K562 (cell line): ENCODE results near the gene RGS5. TPM values are rescaled to one million over a fixed set of nuclear protein-coding genes. Genes with fewer than 3 reads are reported as not detected.
"Not testable (repeated sequence)": the region's sequence is repeated elsewhere in the genome, so short reads cannot be mapped to it uniquely, and the experiment has no call there.

Experiments used
- ATAC-seq: fragments of 200-7000 bp; cut with Tn5 transposase; 3 replicates; pipeline ENCODE4 v1.9.1; 2020; ENCODE audit warnings: moderate library complexity
- BruUV-seq: library from RNA; stranded (reverse); fragments of 400-500 nt; replicated peaks from 2 replicates; lab custom pipeline; 2021; lab: Mats Ljungman, UMichigan
- CTCF ChIA-PET: fragments of 300-600 bp; formaldehyde crosslinking; extraction: SDS; loops from one replicate; lab custom pipeline; 2021; ENCODE audit warnings: low intra/inter-chr PET ratio; lab: Yijun Ruan, JAX
- POLR2A ChIA-PET: fragments of 300-600, 350-650 bp; sonication (Branson Sonifier 250); formaldehyde crosslinking; extraction: SDS; loops from one replicate; lab custom pipeline; 2021; ENCODE audit warnings: antibody characterized with exemption, inconsistent platforms; lab: Yijun Ruan, JAX
- DNase-seq, 4 experiments: peaks; one replicate each; pipeline versions ENCODE4 v3.0.0 to v3.0.0-alpha.2; 2011 to 2018; ENCODE audit warnings: low spot score in 3 of 4, mixed read lengths in 3 of 4; ENCODE audit errors: extremely low read depth in 1 of 4
- FAIRE-seq: peaks from 2 replicates; lab custom pipeline; 2011; peaks lifted over from hg19 to GRCh38; lab: Jason Lieb, UNC
- H2AFZ ChIP-seq: 2 replicates; pipeline ENCODE4 v1.6.0; 2011; ENCODE audit warnings: low read depth, low read length, control low read depth, inconsistent platforms
- H3K27ac ChIP-seq: fragments of 200-600 bp; 3 replicates; pipeline ENCODE4 v1.8.0; 2011; ENCODE audit warnings: low read depth, mild to moderate bottlenecking, control low read depth, inconsistent platforms, low read length, moderate library complexity, mixed read lengths; ENCODE audit errors: extremely low read depth
- H3K27me3 ChIP-seq, 2 experiments: fragments of 300-600 bp in 1 of 2; 2 replicates in 1 of 2; 3 replicates in 1 of 2; pipeline versions ENCODE4 v1.6.0 to v1.8.0; 2011; ENCODE audit warnings: inconsistent platforms in 2 of 2, low read length in 2 of 2, mild to moderate bottlenecking in 1 of 2, mixed read lengths in 1 of 2, moderate library complexity in 1 of 2; ENCODE audit not compliant: control insufficient read depth in 2 of 2, insufficient read depth in 2 of 2
- H3K36me3 ChIP-seq: fragments of 300-600 bp; 3 replicates; pipeline ENCODE4 v1.8.0; 2011; ENCODE audit warnings: mild to moderate bottlenecking, low read length, inconsistent platforms; ENCODE audit not compliant: control insufficient read depth, insufficient read depth
- H3K4me1 ChIP-seq, 2 experiments: fragments of 200-600 bp in 1 of 2; replicated peaks in 1 of 2; 2 replicates in 1 of 2; 3 replicates in 1 of 2; pipeline versions ENCODE4 v1.5.1 to v1.8.0; 2011; ENCODE audit warnings: inconsistent platforms in 2 of 2, low read length in 2 of 2, mild to moderate bottlenecking in 1 of 2, mixed read lengths in 1 of 2, moderate library complexity in 1 of 2; ENCODE audit not compliant: control insufficient read depth in 2 of 2, insufficient read depth in 2 of 2
- H3K4me2 ChIP-seq: 2 replicates; pipeline ENCODE4 v1.6.1; 2011; ENCODE audit warnings: low read length, control low read depth, inconsistent platforms, mixed read lengths; ENCODE audit not compliant: insufficient read depth
- H3K4me3 ChIP-seq: fragments of 200-600 bp; sonication (generic), shearing (Covaris generic); 2 replicates; pipeline ENCODE4 v1.5.1; 2016; ENCODE audit warnings: control low read depth, inconsistent platforms
- H3K79me2 ChIP-seq: fragments of 200-600 bp; 3 replicates; pipeline ENCODE4 v1.8.0; 2011; ENCODE audit warnings: low read length, inconsistent platforms; ENCODE audit not compliant: control insufficient read depth, insufficient read depth
- H3K9ac ChIP-seq, 2 experiments: 2 replicates each; pipeline versions ENCODE4 v1.6.0 to v1.6.1; 2011; ENCODE audit warnings: low read depth in 2 of 2, low read length in 2 of 2, control low read depth in 1 of 2, inconsistent platforms in 1 of 2, mild to moderate bottlenecking in 1 of 2, mixed read lengths in 1 of 2; ENCODE audit not compliant: insufficient read depth in 1 of 2
- H3K9me1 ChIP-seq: one replicate; pipeline ENCODE4 v1.6.0; 2011; ENCODE audit warnings: inconsistent platforms, mild to moderate bottlenecking, low read length, moderate library complexity; ENCODE audit not compliant: control insufficient read depth, insufficient read depth
- H3K9me3 ChIP-seq: replicated peaks from 2 replicates; pipeline ENCODE4 v1.5.1; 2011; ENCODE audit warnings: low read depth, low read length, inconsistent platforms; ENCODE audit not compliant: control insufficient read depth, insufficient read depth
- H4K20me1 ChIP-seq: replicated peaks from 2 replicates; pipeline ENCODE4 v1.6.1; 2011; ENCODE audit warnings: low read length, inconsistent platforms, mixed read lengths; ENCODE audit not compliant: control insufficient read depth, insufficient read depth
- BCL6 ChIP-seq: fragments of 250-450 bp; sonication (Bioruptor Pico); IDR thresholded peaks from 2 replicates; pipeline ENCODE4 v1.4.0; 2020
- CREB5 ChIP-seq: fragments of 250-450 bp; sonication (Bioruptor Pico); IDR thresholded peaks from 2 replicates; pipeline ENCODE4 v1.5.0; 2020; ENCODE audit warnings: mild to moderate bottlenecking
- KAT7 ChIP-seq: sonication (generic); formaldehyde crosslinking; IDR thresholded peaks from 2 replicates; pipeline ENCODE4 v1.8.0; 2022; ENCODE audit warnings: missing genetic modification reagents, mild to moderate bottlenecking, borderline replicate concordance
- NELFE ChIP-seq: IDR thresholded peaks from 2 replicates; pipeline ENCODE4 v1.6.1; 2011; ENCODE audit warnings: mild to moderate bottlenecking; ENCODE audit not compliant: insufficient read depth, insufficient read length
- NEUROD1 ChIP-seq: fragments of 150-350 bp; IDR thresholded peaks from 2 replicates; pipeline ENCODE4 v1.6.1; 2014; ENCODE audit warnings: borderline replicate concordance, low read length, low read depth; ENCODE audit not compliant: partially characterized antibody
- NR4A1 ChIP-seq, 2 experiments: fragments of 250-450 bp in 1 of 2; fragments of 450-650 bp in 1 of 2; sonication (Bioruptor Pico) in 1 of 2; IDR thresholded peaks; 2 replicates each; pipeline versions ENCODE4 v1.4.0 to v1.6.1; 2016 to 2020; ENCODE audit warnings: mild to moderate bottlenecking in 2 of 2, missing compliant biosample characterization in 1 of 2, missing genetic modification characterization in 1 of 2, moderate library complexity in 1 of 2
- PHB2 ChIP-seq: fragments of 450-650 bp; IDR thresholded peaks from 2 replicates; pipeline ENCODE4 v1.6.1; 2017; ENCODE audit warnings: low read depth
- RFX7 ChIP-seq: fragments of 250-450 bp; sonication (Bioruptor Pico); IDR thresholded peaks from 2 replicates; pipeline ENCODE4 v1.5.1; 2021; ENCODE audit warnings: mild to moderate bottlenecking
- SAFB2 ChIP-seq: fragments of 200-400 bp; formaldehyde crosslinking; IDR thresholded peaks from 2 replicates; pipeline ENCODE4 v1.6.1; 2018; ENCODE audit warnings: borderline replicate concordance, low read length, low read depth, moderate library complexity; ENCODE audit not compliant: severe bottlenecking
- SAP30 ChIP-seq: fragments of 200-600 bp; sonication (generic); IDR thresholded peaks from 2 replicates; pipeline ENCODE4 v1.6.1; 2012; ENCODE audit warnings: borderline replicate concordance, low read depth, mild to moderate bottlenecking, moderate library complexity, low read length, control low read depth, inconsistent platforms; ENCODE audit not compliant: insufficient read depth, poor library complexity, severe bottlenecking
- YBX1 ChIP-seq: fragments of 450-650 bp; IDR thresholded peaks from 2 replicates; pipeline ENCODE4 v1.7.1; 2016; ENCODE audit warnings: mild to moderate bottlenecking
- ZNF57 ChIP-seq: fragments of 450-650 bp; formaldehyde crosslinking; IDR thresholded peaks from 2 replicates; pipeline ENCODE4 v1.4.0; 2020; ENCODE audit warnings: mild to moderate bottlenecking, moderate library complexity
- ZNF76 ChIP-seq: fragments of 250-450 bp; sonication (Bioruptor Pico); IDR thresholded peaks from 2 replicates; pipeline ENCODE4 v1.4.0; 2020; ENCODE audit warnings: mild to moderate bottlenecking, moderate library complexity, borderline replicate concordance
- WGBS: fragments of 100-300 bp; shearing (Covaris generic); methylation state at CpG from one replicate; pipeline ENCODE4 v1.1.6; 2016; ENCODE audit warnings: low coverage, mixed read lengths; ENCODE audit not compliant: insufficient coverage; ENCODE audit errors: missing lambda C conversion rate; 5-methylcytosine and 5-hydroxymethylcytosine counted together
- in situ Hi-C: fragments of 300-500 bp; cut with MboI; formaldehyde crosslinking; loops from 4 replicates; pipeline ENCODE4 v1.15.0; 2018; ENCODE audit warnings: inconsistent platforms, mixed read lengths
- intact Hi-C: fragments of 100-400 bp; cut with micrococcal nuclease; formaldehyde crosslinking; loops from 2 replicates; pipeline ENCODE4 v1.14.2; 2022
- polyA plus RNA-seq, 8 experiments: library from polyadenylated mRNA; depleted of rRNA in 4 of 8; stranded (reverse) in 5 of 8; unstranded in 3 of 8; fragments of >200 nt; fragmentation: Nextera tagmentation in 2 of 8; fragmentation: Illumina TruSeq in 1 of 8; extraction: Ambion mirVana in 2 of 8; extraction: Trizol in 1 of 8; gene quantifications; 2 replicates each; pipeline versions ENCODE4 v1.2.1 to v1.2.3, GENCODE V29; 2011 to 2014; ENCODE audit warnings: inconsistent platforms in 1 of 8, missing spikeins in 1 of 8
- total RNA-seq, 7 experiments: library from RNA; depleted of rRNA in 6 of 7; stranded (reverse); fragments of >200 nt in 6 of 7; fragmentation: Illumina TruSeq in 2 of 7; extraction: Trizol in 2 of 7; gene quantifications; 2 replicates each; pipeline versions ENCODE4 v1.2.1 to v1.2.3, GENCODE V29; 2011 to 2021; ENCODE audit warnings: low replicate concordance in 1 of 7

Gene RGS5
- total and polyA plus RNA-seq, 9 of the 15 experiments (the other 6 are each of a cell fraction or from before 2014, with no cell fraction given): 0.71 to 5.3 (median 2.4) TPM

GRCh38 chr1:163233643-163234042, 30.9 kb upstream of the RGS5 start:
- FAIRE-seq, H3K9me3 ChIP-seq, H3K36me3 ChIP-seq, CTCF ChIA-PET, BruUV-seq, in situ Hi-C loops, H3K4me3 ChIP-seq, H3K27me3 ChIP-seq, H3K27ac ChIP-seq, DNase-seq, H3K4me2 ChIP-seq, ATAC-seq, H3K9me1 ChIP-seq, H3K9ac ChIP-seq, H3K4me1 ChIP-seq, intact Hi-C loops, H4K20me1 ChIP-seq, POLR2A ChIA-PET, H3K79me2 ChIP-seq, H2AFZ ChIP-seq: not testable (repeated sequence)
- WGBS: 0% methylated on average over 3 of the region's 3 CpGs
- peak; percentile 91 for TF ChIP-seq ZNF57 (CRISPR knock-in tag)

- no peak for DNase-seq
- intact Hi-C loops: no loop called here
- WGBS: 0% methylated on average over 2 of the region's 2 CpGs
- H3K9ac ChIP-seq: no peak overlapping the region
- CTCF ChIA-PET: no interaction called here
- no peaks in the 10 kb centered on the region for H3K9me1 ChIP-seq
- in situ Hi-C loops: no loop called here
- H3K4me2 ChIP-seq: no peak overlapping the region
- H2AFZ ChIP-seq: no peak overlapping the region
- H3K79me2 ChIP-seq: no peaks in the 10 kb centered on the region
- no peak overlapping the region for H3K4me3 ChIP-seq
- POLR2A ChIA-PET: no interaction called here
- H3K9me3 ChIP-seq: no peaks in the 10 kb centered on the region; the same call in 1 of the 2 replicates
- no peak for FAIRE-seq
- H3K4me1 ChIP-seq: no peaks in the 10 kb centered on the region
- ATAC-seq: no peak
- H3K36me3 ChIP-seq: no peaks in the 10 kb centered on the region
- H3K27me3 ChIP-seq: no peaks in the 10 kb centered on the region
- BruUV-seq: no TSS peak
- H3K27ac ChIP-seq: no peak overlapping the region
- H4K20me1 ChIP-seq: no peaks in the 10 kb centered on the region
- TF ChIP-seq NR4A1 (CRISPR knock-in tag; IDR thresholded peaks at IDR 0.05) (no peak), NR4A1 (tag; IDR thresholded peaks at IDR 0.05) (no peak), NELFE (no peak), SAP30 (no peak), CREB5 (CRISPR knock-in tag) (no peak), BCL6 (CRISPR knock-in tag) (no peak), NEUROD1 (no peak), ZNF76 (CRISPR knock-in tag) (no peak), RFX7 (CRISPR knock-in tag) (no peak), SAFB2 (no peak), YBX1 (no peak), KAT7 (CRISPR knock-in tag) (no peak), PHB2 (no peak)
These were observed 28.7 kb upstream of the RGS5 start for GRCh38 chr1:163231385-163231784.
